ENCODE results near the gene ARHGAP10.

- TF ChIP-seq GATA2 (IDR thresholded peaks at IDR 0.05; ENCODE audit: low read depth, low read length) (no peak), GATA3 (IDR thresholded peaks at IDR 0.05; ENCODE audit: low read depth, low read length) (no peak)
These were observed 385.1 kb downstream of the ARHGAP10 start for GRCh38 chr4:148116969-148117368.

All from SH-SY5Y (cell line).